ENCODE measurements around the gene RGL1. TPM values are rescaled to one million over a fixed set of nuclear protein-coding genes. Genes with fewer than 3 reads are reported as not detected.

The RGL1 gene
- total RNA-seq, 1 experiment from 2014 or later: 0.92 TPM

DNA sequence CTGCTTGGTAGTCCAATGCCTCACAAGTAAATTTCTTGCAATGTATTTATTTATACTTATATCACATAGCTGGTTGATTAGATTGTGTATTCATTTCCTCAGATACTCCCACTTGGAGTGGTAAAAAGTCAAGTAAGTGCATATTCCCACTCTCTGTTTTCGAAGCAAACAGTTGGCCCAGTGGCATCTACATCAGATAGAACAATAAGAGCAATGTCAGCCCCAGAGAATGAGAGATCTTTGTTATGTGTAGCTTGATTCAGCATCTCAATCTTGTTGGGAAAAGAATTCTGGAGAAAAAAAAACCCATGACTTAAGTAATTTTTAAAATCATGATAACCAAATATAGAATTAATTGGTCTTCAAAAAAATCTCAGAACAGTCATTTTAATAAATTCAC, 25.5 kb downstream of the RGL1 start:
- no TSS peak for BruUV-seq (replicated peaks)
- H3K4me3 ChIP-seq (ENCODE audit: low read depth in 2 of 2, low read length in 2 of 2): no peak overlapping the region
- no peaks in the 10 kb centered on the region for H3K4me1 ChIP-seq (ENCODE audit: control insufficient read depth, insufficient read depth, low read length)
- in situ Hi-C loops (cut with HindIII; ENCODE audit: low pct_unique_long_range_greater_than_20kb, low sequenced_read_pairs): no loop called here
- ATAC-seq (no peak), DNase-seq (ENCODE audit: low read depth, low spot score) (no peak)
- H3K9me3 ChIP-seq (ENCODE audit: control insufficient read depth, insufficient read depth, low read depth, low read length): no peaks in the 10 kb centered on the region
- TF ChIP-seq, protein P1, sequence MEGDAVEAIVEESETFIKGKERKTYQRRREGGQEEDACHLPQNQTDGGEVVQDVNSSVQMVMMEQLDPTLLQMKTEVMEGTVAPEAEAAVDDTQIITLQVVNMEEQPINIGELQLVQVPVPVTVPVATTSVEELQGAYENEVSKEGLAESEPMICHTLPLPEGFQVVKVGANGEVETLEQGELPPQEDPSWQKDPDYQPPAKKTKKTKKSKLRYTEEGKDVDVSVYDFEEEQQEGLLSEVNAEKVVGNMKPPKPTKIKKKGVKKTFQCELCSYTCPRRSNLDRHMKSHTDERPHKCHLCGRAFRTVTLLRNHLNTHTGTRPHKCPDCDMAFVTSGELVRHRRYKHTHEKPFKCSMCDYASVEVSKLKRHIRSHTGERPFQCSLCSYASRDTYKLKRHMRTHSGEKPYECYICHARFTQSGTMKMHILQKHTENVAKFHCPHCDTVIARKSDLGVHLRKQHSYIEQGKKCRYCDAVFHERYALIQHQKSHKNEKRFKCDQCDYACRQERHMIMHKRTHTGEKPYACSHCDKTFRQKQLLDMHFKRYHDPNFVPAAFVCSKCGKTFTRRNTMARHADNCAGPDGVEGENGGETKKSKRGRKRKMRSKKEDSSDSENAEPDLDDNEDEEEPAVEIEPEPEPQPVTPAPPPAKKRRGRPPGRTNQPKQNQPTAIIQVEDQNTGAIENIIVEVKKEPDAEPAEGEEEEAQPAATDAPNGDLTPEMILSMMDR (IDR thresholded peaks at IDR 0.05): no peak
- TF ChIP-seq, protein P2, sequence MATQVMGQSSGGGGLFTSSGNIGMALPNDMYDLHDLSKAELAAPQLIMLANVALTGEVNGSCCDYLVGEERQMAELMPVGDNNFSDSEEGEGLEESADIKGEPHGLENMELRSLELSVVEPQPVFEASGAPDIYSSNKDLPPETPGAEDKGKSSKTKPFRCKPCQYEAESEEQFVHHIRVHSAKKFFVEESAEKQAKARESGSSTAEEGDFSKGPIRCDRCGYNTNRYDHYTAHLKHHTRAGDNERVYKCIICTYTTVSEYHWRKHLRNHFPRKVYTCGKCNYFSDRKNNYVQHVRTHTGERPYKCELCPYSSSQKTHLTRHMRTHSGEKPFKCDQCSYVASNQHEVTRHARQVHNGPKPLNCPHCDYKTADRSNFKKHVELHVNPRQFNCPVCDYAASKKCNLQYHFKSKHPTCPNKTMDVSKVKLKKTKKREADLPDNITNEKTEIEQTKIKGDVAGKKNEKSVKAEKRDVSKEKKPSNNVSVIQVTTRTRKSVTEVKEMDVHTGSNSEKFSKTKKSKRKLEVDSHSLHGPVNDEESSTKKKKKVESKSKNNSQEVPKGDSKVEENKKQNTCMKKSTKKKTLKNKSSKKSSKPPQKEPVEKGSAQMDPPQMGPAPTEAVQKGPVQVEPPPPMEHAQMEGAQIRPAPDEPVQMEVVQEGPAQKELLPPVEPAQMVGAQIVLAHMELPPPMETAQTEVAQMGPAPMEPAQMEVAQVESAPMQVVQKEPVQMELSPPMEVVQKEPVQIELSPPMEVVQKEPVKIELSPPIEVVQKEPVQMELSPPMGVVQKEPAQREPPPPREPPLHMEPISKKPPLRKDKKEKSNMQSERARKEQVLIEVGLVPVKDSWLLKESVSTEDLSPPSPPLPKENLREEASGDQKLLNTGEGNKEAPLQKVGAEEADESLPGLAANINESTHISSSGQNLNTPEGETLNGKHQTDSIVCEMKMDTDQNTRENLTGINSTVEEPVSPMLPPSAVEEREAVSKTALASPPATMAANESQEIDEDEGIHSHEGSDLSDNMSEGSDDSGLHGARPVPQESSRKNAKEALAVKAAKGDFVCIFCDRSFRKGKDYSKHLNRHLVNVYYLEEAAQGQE (IDR thresholded peaks at IDR 0.05; ENCODE audit: insufficient read depth in 1 of 2, low read depth in 2 of 2, low read length in 1 of 2): no peak
- TF ChIP-seq TCF7L2 (IDR thresholded peaks at IDR 0.05; ENCODE audit: low read depth, low read length) (no peak), SIN3A (IDR thresholded peaks at IDR 0.05; ENCODE audit: borderline replicate concordance, insufficient read depth, low read depth, low read length) (no peak), POLR2AphosphoS5 (IDR thresholded peaks at IDR 0.05; ENCODE audit: low read depth, low read length) (no peak)
- ChIA-PET CTCF (no interaction called here), POLR2A (no interaction called here)
- no peaks in the 10 kb centered on the region for H3K36me3 ChIP-seq (ENCODE audit: control insufficient read depth, insufficient read depth, low read length)
- intact Hi-C loops (cut with micrococcal nuclease; ENCODE audit: unreplicated experiment): no loop called here
- H3K27ac ChIP-seq (ENCODE audit: low read length): no peak overlapping the region
- H3K27me3 ChIP-seq (ENCODE audit: control insufficient read depth, insufficient read depth, low read length): no peaks in the 10 kb centered on the region

DNA sequence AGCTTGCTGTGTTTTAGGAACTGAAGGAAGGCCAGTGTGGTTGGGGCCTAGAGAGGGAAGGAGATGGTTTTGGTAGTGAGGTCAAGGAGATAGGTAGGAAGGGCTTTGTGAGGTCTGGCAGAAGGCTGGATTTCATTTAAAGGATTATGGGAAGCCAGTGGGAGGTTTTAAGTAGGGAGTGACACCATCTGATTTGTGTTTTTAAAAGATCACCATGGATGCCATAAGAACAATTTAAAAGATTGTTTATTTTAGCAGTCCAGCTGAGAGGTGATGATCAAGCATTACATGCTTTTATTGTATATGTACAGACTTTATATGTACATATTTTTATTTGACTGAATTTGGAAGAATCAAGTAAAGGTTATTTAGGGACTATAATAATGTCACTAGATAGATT, 26.4 kb downstream of the RGL1 start:
- ATAC-seq: no peak
- intact Hi-C loops (cut with micrococcal nuclease; ENCODE audit: unreplicated experiment): no loop called here

More for the DNA sequence above, 26.4 kb downstream of the RGL1 start:
- Histone ChIP-seq H3K27me3 (ENCODE audit: control insufficient read depth, insufficient read depth, low read length) (no peaks in the 10 kb centered on the region), H3K36me3 (ENCODE audit: control insufficient read depth, insufficient read depth, low read length) (no peaks in the 10 kb centered on the region), H3K9me3 (ENCODE audit: control insufficient read depth, insufficient read depth, low read depth, low read length) (no peaks in the 10 kb centered on the region), H3K27ac (ENCODE audit: low read length) (no peak overlapping the region), H3K4me3 (ENCODE audit: low read depth in 2 of 2, low read length in 2 of 2) (no peak overlapping the region), H3K4me1 (ENCODE audit: control insufficient read depth, insufficient read depth, low read length) (no peaks in the 10 kb centered on the region)
- CTCF ChIA-PET: no interaction called here
- POLR2A ChIA-PET: no interaction called here
- no TSS peak for BruUV-seq (replicated peaks)
- TF ChIP-seq POLR2AphosphoS5 (IDR thresholded peaks at IDR 0.05; ENCODE audit: low read depth, low read length) (no peak), SIN3A (IDR thresholded peaks at IDR 0.05; ENCODE audit: borderline replicate concordance, insufficient read depth, low read depth, low read length) (no peak), TCF7L2 (IDR thresholded peaks at IDR 0.05; ENCODE audit: low read depth, low read length) (no peak)
- TF ChIP-seq, protein P1 (IDR thresholded peaks at IDR 0.05): no peak
- TF ChIP-seq, protein P2 (IDR thresholded peaks at IDR 0.05; ENCODE audit: insufficient read depth in 1 of 2, low read depth in 2 of 2, low read length in 1 of 2): no peak
- DNase-seq (ENCODE audit: low read depth, low spot score): no peak
- in situ Hi-C loops (cut with HindIII; ENCODE audit: low pct_unique_long_range_greater_than_20kb, low sequenced_read_pairs): no loop called here
